ENCODE results near the gene CD63. TPM values are rescaled to one million over a fixed set of nuclear protein-coding genes. Genes with fewer than 3 reads are reported as not detected.

Gene CD63
- total RNA-seq, 1 experiment from 2014 or later, result 1,197 TPM

- DNase-seq (ENCODE audit: low spot score), result no peak
These were observed 22.9 kb downstream of the CD63 start for GRCh38 chr12:55705782-55706402.

- no peak for DNase-seq (ENCODE audit: low spot score)
These were observed 23.7 kb downstream of the CD63 start for GRCh38 chr12:55704824-55705718.

- DNase-seq (ENCODE audit: low spot score), result no peak
These were observed 24.7 kb downstream of the CD63 start for GRCh38 chr12:55703901-55704761.

- DNase-seq (ENCODE audit: low spot score), result no peak
These were observed 25.5 kb downstream of the CD63 start for GRCh38 chr12:55703288-55703687.

- DNase-seq (ENCODE audit: low spot score), result no peak
These were observed 25.9 kb downstream of the CD63 start for GRCh38 chr12:55702861-55703260.

- peak; percentile 75 for DNase-seq (ENCODE audit: low spot score)
These were observed 28.4 kb downstream of the CD63 start for GRCh38 chr12:55700255-55701018.

- DNase-seq (ENCODE audit: low spot score), result no peak
These were observed 29.2 kb downstream of the CD63 start for GRCh38 chr12:55699471-55700055.

GRCh38 chr12:55698965-55699364 is 29.8 kb downstream of the CD63 start:
- no peak for DNase-seq (ENCODE audit: low spot score)

- no peak for DNase-seq (ENCODE audit: low spot score)
These were observed 30.4 kb downstream of the CD63 start for GRCh38 chr12:55698241-55698955.

- DNase-seq (ENCODE audit: low spot score), result no peak
These were observed 31.1 kb downstream of the CD63 start for GRCh38 chr12:55697686-55698085.

- DNase-seq (ENCODE audit: low spot score), result no peak
These were observed 31.9 kb downstream of the CD63 start for GRCh38 chr12:55696796-55697462.

- DNase-seq (ENCODE audit: low spot score), result no peak
These were observed 32.7 kb downstream of the CD63 start for GRCh38 chr12:55696141-55696540.

GRCh38 chr12:55695349-55695748 is 33.5 kb downstream of the CD63 start:
- no peak for DNase-seq (ENCODE audit: low spot score)

GRCh38 chr12:55694651-55695050 is 34.2 kb downstream of the CD63 start:
- DNase-seq (ENCODE audit: low spot score), result no peak

- no peak for DNase-seq (ENCODE audit: low spot score)
These were observed 34.7 kb downstream of the CD63 start for GRCh38 chr12:55694188-55694515.

GRCh38 chr12:55693323-55694187 is 35.3 kb downstream of the CD63 start:
- DNase-seq (ENCODE audit: low spot score), result no peak

- no peak for DNase-seq (ENCODE audit: low spot score)
These were observed 36.0 kb downstream of the CD63 start for GRCh38 chr12:55692631-55693322.
